T-helper 1 cell treated with Interleukin-12 subunit alpha and Interleukin-12 subunit beta and Interleukin-4 antibody, amounts not matched to agents 30 ng/mL and 1 ng/mL, for 36 hours (primary cell): Measurements from ENCODE around the gene SEC61A2. TPM values are rescaled to one million over a fixed set of nuclear protein-coding genes. Genes with fewer than 3 reads are reported as not detected.
"Not testable (repeated sequence)": the region's sequence is repeated elsewhere in the genome, so short reads cannot be mapped to it uniquely, and the experiment has no call there.

Source experiments
- intact Hi-C: fragments of 100-400 bp; cut with micrococcal nuclease; formaldehyde crosslinking; loops from one replicate; pipeline ENCODE4 v1.15.1; 2024
- total RNA-seq: library from RNA; stranded (reverse); gene quantifications from 2 replicates; pipeline ENCODE4 v1.2.3, GENCODE V29; 2022

Gene SEC61A2
- 26.3 and 28.3 TPM in 2 replicates for total RNA-seq

- intact Hi-C loops = loop anchor here (1.0 to 10.0 kb wide), 10 partner anchors 7 to 1173 kb away; partner anchors contain the start of genes DHTKD1, NUDT5, OPTN and USP6NL
These were observed at the start of gene SEC61A2 for GRCh38 chr10:12129222-12130111. Gene SEC61A2 (plus strand): TSS chr10:12129677. CDS start chr10:12129788, 111 bp downstream.

DNA sequence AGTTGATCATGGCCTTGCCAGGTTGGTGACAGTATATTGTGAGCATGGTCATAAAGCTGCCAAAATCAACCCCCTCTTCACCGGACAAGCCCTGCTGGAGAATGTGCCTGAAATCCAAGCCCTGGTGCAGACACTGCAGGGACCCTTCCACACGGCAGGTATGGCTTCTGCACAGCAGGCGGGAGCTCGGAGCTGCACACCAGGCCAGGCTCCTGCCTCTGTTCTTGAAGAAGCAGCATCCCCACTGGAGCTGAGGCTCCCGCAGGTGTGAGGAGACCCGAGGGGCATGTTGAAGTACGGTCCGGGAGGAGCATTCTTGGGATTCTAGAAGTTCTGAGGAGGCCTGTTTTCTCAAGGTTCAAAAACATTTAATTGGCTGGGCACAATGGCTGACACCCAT lies 48.0 kb upstream of the SEC61A2 start:
- intact Hi-C loops = no loop called here

- intact Hi-C loops = no loop called here
These were observed 47.5 kb upstream of the SEC61A2 start for GRCh38 chr10:12081879-12082557.

- intact Hi-C loops = no loop called here
These were observed 40.6 kb upstream of the SEC61A2 start for GRCh38 chr10:12088919-12089318.

DNA sequence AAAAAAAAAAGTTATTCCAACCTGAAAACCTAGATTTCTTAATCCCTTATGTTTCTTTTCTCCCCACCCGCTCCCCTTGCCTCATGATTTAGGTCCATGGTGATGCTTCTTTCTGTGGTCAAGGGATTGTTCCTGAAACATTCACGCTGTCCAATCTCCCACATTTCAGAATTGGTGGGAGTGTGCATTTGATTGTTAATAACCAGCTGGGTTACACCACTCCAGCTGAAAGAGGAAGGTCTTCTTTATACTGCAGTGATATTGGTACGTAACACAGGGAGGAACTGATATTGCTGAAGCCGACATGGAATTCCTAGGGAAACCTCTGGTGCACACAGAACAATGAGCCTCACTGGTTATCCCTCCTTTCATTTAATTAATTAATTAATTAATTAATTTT lies 38.1 kb upstream of the SEC61A2 start:
- intact Hi-C loops = no loop called here

DNA sequence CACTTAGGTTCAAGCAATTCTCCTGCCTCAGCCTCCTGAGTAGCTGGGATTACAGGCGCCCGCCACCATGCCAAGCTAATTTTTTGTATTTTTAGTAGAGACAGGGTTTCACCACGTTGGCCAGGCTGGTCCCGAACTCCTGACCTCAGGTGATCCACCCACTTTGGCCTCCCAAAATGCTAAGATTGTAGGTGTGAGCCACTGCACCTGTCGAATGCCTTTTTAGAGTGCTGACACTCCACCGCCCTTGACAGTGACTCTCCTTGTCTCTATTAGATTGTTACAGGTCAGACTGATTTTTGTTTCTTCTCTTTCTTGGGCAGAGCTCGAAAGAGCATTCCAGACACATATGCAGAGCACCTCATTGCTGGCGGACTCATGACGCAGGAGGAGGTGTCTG lies 32.1 kb upstream of the SEC61A2 start:
- intact Hi-C loops = not testable (repeated sequence)

DNA sequence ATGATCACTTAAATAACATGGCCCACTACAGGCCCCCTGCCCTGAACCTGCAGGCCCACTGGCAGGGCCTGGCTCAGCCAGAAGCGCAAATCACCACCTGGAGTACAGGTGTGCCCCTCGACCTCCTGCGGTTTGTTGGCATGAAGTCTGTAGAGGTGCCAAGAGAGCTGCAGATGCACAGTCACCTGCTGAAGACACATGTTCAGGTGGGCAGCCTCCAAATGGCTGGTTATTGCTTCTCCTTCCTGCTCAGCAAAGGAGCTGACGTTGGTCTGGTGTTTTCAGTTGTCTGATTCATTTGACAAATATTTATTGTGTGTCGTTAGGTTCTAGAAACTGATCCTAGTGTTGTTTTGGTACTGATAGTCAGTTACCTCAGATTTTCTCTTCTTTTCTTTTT lies 31.7 kb upstream of the SEC61A2 start:
- intact Hi-C loops = no loop called here

DNA sequence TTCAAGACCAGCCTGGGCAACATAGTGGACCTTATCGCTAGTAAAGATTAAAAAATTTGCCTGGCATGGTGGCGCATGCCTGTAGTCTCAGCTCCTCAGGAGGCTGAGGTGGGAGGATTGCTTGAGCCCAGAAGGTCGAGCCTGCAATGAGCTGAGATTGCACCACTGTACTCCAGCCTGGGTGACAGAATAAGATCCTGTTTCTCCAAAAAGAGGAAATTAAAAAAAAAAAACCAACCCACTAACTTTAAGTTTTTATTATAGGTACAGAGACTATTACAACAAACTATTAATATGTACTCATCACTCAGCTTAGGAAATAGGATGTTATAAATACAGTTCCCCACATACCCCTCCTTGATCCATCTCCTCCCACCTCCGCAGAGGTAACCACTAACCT lies 30.5 kb upstream of the SEC61A2 start:
- intact Hi-C loops = no loop called here

DNA sequence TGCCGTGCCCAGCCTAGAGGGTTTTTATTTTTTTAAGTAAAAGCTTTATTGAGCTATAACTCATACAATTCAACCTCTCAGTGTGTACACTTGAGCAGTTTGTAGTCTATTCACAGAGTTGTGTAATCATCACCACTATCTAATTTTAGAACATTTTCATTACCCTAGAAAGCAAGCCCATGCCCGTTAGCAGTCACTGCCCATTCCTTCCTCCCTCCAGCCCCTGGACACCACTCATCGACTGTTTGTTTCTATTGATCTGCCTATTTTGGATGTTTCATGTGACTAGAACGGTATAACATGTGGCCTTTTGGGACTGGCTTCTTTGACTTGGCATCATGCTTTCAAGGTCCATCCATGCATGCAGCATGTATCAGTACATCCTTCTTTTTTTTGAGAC lies 25.7 kb upstream of the SEC61A2 start:
- intact Hi-C loops = no loop called here

DNA sequence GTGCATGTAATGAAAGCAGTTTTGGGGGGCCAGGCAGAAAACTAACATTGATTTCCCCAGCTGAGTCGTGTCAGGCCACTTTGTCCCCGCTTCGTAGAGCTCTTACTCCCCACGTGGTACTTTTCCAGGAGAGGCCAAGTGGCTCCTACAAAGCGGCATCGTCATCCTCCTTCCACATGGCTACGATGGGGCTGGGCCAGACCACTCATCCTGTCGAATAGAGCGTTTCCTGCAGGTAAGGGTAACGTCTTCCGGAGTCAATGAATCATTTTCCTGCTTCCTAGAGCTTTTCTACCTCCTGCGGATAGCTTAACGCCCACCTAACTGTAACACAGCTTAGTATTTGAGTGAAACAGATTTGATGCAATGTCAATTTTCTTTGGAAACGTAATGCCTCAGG lies 21.7 kb upstream of the SEC61A2 start:
- intact Hi-C loops = no loop called here

GRCh38 chr10:12109286-12109685 lies 20.2 kb upstream of the SEC61A2 start:
- intact Hi-C loops = no loop called here

- intact Hi-C loops = no loop called here
These were observed 17.9 kb upstream of the SEC61A2 start for GRCh38 chr10:12111528-12111927.

GRCh38 chr10:12113627-12114026 lies 15.8 kb upstream of the SEC61A2 start:
- intact Hi-C loops = loop anchor here (1.0 kb wide), 1 partner anchor 45 kb away; the partner anchor contains the start of gene DHTKD1

DNA sequence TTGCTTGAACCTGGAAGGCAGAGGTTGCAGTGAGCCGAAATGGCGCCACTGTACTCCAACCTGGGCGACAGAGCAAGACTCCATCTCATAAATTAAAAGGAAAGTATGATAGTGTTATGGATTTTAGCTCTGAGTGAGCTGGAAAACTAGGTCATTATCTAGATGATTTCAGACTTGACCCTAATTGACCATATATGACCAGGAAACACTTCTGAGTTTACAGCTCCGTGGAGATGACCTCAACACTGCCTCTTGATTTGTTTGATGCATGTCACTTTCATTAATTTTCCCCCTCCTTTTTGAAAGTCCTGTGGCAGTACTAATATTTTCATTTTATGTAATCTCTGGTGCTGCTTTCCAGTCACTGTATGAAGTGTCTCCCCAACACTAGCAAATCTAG lies 7.8 kb upstream of the SEC61A2 start:
- intact Hi-C loops = loop anchor here (1.0 to 10.0 kb wide), 13 partner anchors 9 to 977 kb away; partner anchors contain the start of genes CAMK1D, DHTKD1, NUDT5 and UPF2

DNA sequence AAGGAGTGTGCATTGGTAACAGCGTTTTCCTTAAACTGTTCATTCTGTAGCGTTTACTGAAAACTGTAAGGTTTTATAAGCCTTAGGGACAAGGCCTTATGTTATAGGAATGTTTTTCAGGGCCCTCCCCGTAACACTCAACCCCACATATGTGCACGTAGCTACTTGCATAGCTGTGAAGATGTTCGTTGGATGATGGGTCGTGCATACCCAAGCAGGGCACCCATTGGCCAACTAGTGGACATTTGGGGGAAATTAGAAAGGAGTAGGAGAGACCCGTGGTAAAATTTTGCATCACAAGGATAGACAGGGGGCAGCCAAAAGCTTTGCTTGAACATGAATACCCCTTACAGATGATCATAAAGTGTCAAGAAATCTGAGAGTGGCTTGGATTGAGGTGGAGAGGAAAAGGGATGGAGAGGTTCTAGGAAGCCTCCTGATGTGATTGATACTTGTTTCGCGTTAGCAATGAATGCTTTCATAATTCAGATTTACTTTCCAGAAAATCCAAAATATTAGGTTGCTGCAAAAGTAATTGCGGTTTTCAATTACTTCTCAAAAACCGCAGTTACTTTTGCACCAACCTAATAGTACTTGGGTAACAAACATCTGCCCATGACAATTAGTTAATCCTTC lies 878 bp downstream of the SEC61A2 start:
- intact Hi-C loops = loop anchor here (1.0 to 2.0 kb wide), 2 partner anchors 8 to 970 kb away; partner anchors contain the start of gene OPTN

GRCh38 chr10:12135631-12136030 lies 6.2 kb downstream of the SEC61A2 start:
- intact Hi-C loops = no loop called here

- intact Hi-C loops = no loop called here
These were observed 10.6 kb downstream of the SEC61A2 start for GRCh38 chr10:12140038-12140437.

DNA sequence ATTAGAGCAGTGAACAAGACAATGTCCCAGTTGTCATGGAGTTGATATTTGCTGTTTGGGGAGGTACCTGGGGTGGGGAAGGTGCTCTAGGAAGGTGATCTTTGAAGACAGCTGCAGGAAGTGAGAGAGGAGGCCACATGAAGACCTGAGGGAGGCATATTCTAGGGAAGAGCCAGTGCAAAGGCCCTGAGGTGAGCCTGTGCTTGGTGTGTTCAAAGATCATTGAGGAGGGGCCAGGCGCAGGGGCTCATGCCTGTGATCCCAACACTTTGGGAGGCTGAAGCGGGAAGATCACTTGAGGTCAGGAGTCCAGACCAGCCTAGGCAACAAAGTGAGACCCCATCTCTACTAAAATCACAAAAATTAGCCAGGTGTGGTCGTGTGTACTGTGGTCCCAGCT lies 15.1 kb downstream of the SEC61A2 start:
- intact Hi-C loops = no loop called here

- intact Hi-C loops = no loop called here
These were observed 20.7 kb downstream of the SEC61A2 start for GRCh38 chr10:12150163-12150562.

GRCh38 chr10:12154516-12154915 lies 25.0 kb downstream of the SEC61A2 start:
- intact Hi-C loops = no loop called here

DNA sequence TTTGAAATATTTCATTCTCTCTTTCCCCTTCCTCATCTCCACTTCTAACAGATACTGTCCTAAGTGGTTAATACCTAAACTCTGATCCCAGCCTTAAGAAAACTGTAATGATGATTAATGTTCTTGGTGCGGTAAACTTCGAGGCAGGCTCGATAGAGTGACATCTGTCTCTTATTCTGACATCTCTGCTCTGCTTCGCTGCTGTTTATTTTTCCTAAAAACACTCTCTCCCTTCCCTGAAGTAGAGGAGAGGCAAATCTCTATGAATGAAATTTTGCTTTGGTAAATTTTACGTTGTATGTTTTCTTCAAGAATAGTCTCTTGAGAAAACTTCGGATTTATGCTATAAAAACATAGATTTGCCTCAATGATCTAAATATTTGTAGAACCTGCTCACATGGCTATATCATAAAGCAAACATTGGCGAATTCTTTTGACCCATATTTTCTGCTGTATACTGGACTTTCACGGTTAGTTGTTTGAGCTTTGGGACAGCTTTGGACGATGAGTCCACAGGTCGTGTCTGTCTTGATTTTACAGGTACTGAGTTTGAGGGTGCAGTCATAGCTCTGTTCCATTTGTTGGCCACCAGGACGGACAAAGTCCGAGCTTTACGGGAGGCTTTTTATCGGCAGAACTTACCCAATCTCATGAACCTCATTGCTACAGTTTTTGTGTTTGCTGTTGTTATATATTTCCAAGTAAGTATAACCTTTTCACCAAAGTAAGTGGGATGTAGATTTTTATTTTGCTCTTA lies 27.1 kb downstream of the SEC61A2 start:
- intact Hi-C loops = no loop called here
